ENCODE measurements around the gene DNAJA2. TPM values are rescaled to one million over a fixed set of nuclear protein-coding genes. Genes with fewer than 3 reads are reported as not detected.

The DNAJA2 gene
- total and polyA plus RNA-seq, 3 experiments from 2014 or later = 89.8 to 90.6 (median 90.3) TPM

GRCh38 chr16:46911650-46912049 is 61.8 kb downstream of the DNAJA2 start:
- Histone ChIP-seq H3K9me3 (ENCODE audit: low read length) (no peaks in the 10 kb centered on the region), H3K36me3 (ENCODE audit: insufficient read depth, low read length) (no peaks in the 10 kb centered on the region), H3K27ac (ENCODE audit: low read depth, low read length) (no peak overlapping the region), H3K4me3 (ENCODE audit: low read length) (no peak overlapping the region), H3K4me1 (ENCODE audit: insufficient read depth, low read length) (no peaks in the 10 kb centered on the region), H3K27me3 (ENCODE audit: insufficient read depth, low read length, poor library complexity, severe bottlenecking) (no peaks in the 10 kb centered on the region)
- H3K4me3 Mint-ChIP-seq = no peak overlapping the region
- POLR2A ChIA-PET = no interaction called here
- DNase-seq = no peak
- no peaks in the 10 kb centered on the region for H3K36me3 Mint-ChIP-seq
- CTCF ChIA-PET = interaction anchor here (6.8 kb wide), 1 partner anchor 238 kb away, joined by 30 read pairs; no protein-coding TSS in a partner anchor
- no peak overlapping the region for H3K27ac Mint-ChIP-seq
- H3K4me1 Mint-ChIP-seq = peaks cover 0 to 5% (median 0%) of the 10 kb centered on the region in 3 donors
- H3K9me3 Mint-ChIP-seq = no peaks in the 10 kb centered on the region
- H3K27me3 Mint-ChIP-seq = no peaks in the 10 kb centered on the region

GRCh38 chr16:46911038-46911437 is 62.4 kb downstream of the DNAJA2 start:
- H3K4me1 ChIP-seq (ENCODE audit: insufficient read depth, low read length) = no peaks in the 10 kb centered on the region
- H3K9me3 ChIP-seq (ENCODE audit: low read length) = no peaks in the 10 kb centered on the region
- Mint-ChIP-seq H3K4me1 (peaks cover 0 to 5% (median 0%) of the 10 kb centered on the region in 3 donors), H3K27ac (peak overlapping the region in 2 of 8 donors; percentile 44 to 91), H3K36me3 (no peaks in the 10 kb centered on the region), H3K9me3 (no peaks in the 10 kb centered on the region), H3K4me3 (no peak overlapping the region), H3K27me3 (no peaks in the 10 kb centered on the region)
- H3K36me3 ChIP-seq (ENCODE audit: insufficient read depth, low read length) = no peaks in the 10 kb centered on the region
- POLR2A ChIA-PET = no interaction called here
- no peaks in the 10 kb centered on the region for H3K27me3 ChIP-seq (ENCODE audit: insufficient read depth, low read length, poor library complexity, severe bottlenecking)
- no peak overlapping the region for H3K27ac ChIP-seq (ENCODE audit: low read depth, low read length)
- no peak for DNase-seq
- CTCF ChIA-PET = interaction anchor here (1.4 to 6.8 kb wide), 4 partner anchors 20 to 238 kb away, joined by 5 to 44 read pairs (median 18); no protein-coding TSS in a partner anchor
- H3K4me3 ChIP-seq (ENCODE audit: low read length) = no peak overlapping the region

GRCh38 chr16:46908540-46909372 is 64.7 kb downstream of the DNAJA2 start:
- Histone ChIP-seq H3K4me1 (ENCODE audit: insufficient read depth, low read length) (no peaks in the 10 kb centered on the region), H3K9me3 (ENCODE audit: low read length) (no peaks in the 10 kb centered on the region), H3K4me3 (ENCODE audit: low read length) (no peak overlapping the region), H3K27ac (ENCODE audit: low read depth, low read length) (no peak overlapping the region), H3K27me3 (ENCODE audit: insufficient read depth, low read length, poor library complexity, severe bottlenecking) (no peaks in the 10 kb centered on the region), H3K36me3 (ENCODE audit: insufficient read depth, low read length) (no peaks in the 10 kb centered on the region)
- H3K9me3 Mint-ChIP-seq = no peaks in the 10 kb centered on the region
- POLR2A ChIA-PET = no interaction called here
- no peak overlapping the region for H3K27ac Mint-ChIP-seq
- H3K27me3 Mint-ChIP-seq = no peaks in the 10 kb centered on the region
- peaks cover 0 to 5% (median 0%) of the 10 kb centered on the region in 3 donors for H3K4me1 Mint-ChIP-seq
- no peaks in the 10 kb centered on the region for H3K36me3 Mint-ChIP-seq
- CTCF ChIA-PET = interaction anchor here (0.9 to 6.8 kb wide), 12 partner anchors 8 to 238 kb away, joined by 3 to 44 read pairs (median 4); partner anchors contain the start of gene GPT2
- no peak overlapping the region for H3K4me3 Mint-ChIP-seq
- DNase-seq = peak; percentile 31 to 69 (median 38)

GRCh38 chr16:46907061-46907774 is 66.3 kb downstream of the DNAJA2 start:
- peaks cover 0 to 5% (median 0%) of the 10 kb centered on the region in 3 donors for H3K4me1 Mint-ChIP-seq
- no peak overlapping the region for H3K27ac Mint-ChIP-seq
- Histone ChIP-seq H3K9me3 (ENCODE audit: low read length) (no peaks in the 10 kb centered on the region), H3K4me3 (ENCODE audit: low read length) (no peak overlapping the region), H3K27ac (ENCODE audit: low read depth, low read length) (no peak overlapping the region), H3K36me3 (ENCODE audit: insufficient read depth, low read length) (no peaks in the 10 kb centered on the region), H3K4me1 (ENCODE audit: insufficient read depth, low read length) (no peaks in the 10 kb centered on the region), H3K27me3 (ENCODE audit: insufficient read depth, low read length, poor library complexity, severe bottlenecking) (no peaks in the 10 kb centered on the region)
- H3K9me3 Mint-ChIP-seq = no peaks in the 10 kb centered on the region
- no peaks in the 10 kb centered on the region for H3K36me3 Mint-ChIP-seq
- no peak overlapping the region for H3K4me3 Mint-ChIP-seq
- ChIA-PET POLR2A (no interaction called here), CTCF (interaction anchor here (1.2 to 6.8 kb wide), 5 partner anchors 51 to 237 kb away, joined by 3 to 44 read pairs (median 7); no protein-coding TSS in a partner anchor)
- no peaks in the 10 kb centered on the region for H3K27me3 Mint-ChIP-seq
- no peak for DNase-seq

GRCh38 chr16:46906360-46907060 is 67.0 kb downstream of the DNAJA2 start:
- no peak overlapping the region for H3K4me3 ChIP-seq (ENCODE audit: low read length)
- Mint-ChIP-seq H3K27ac (no peak overlapping the region), H3K4me3 (no peak overlapping the region), H3K27me3 (no peaks in the 10 kb centered on the region), H3K36me3 (no peaks in the 10 kb centered on the region), H3K9me3 (no peaks in the 10 kb centered on the region), H3K4me1 (peaks cover 0 to 5% (median 0%) of the 10 kb centered on the region in 3 donors)
- H3K27me3 ChIP-seq (ENCODE audit: insufficient read depth, low read length, poor library complexity, severe bottlenecking) = no peaks in the 10 kb centered on the region
- no peaks in the 10 kb centered on the region for H3K4me1 ChIP-seq (ENCODE audit: insufficient read depth, low read length)
- ChIA-PET CTCF (interaction anchor here (1.4 to 6.8 kb wide), 4 partner anchors 50 to 233 kb away, joined by 4 to 44 read pairs (median 18); no protein-coding TSS in a partner anchor), POLR2A (no interaction called here)
- no peak for DNase-seq
- H3K27ac ChIP-seq (ENCODE audit: low read depth, low read length) = no peak overlapping the region
- no peaks in the 10 kb centered on the region for H3K36me3 ChIP-seq (ENCODE audit: insufficient read depth, low read length)
- no peaks in the 10 kb centered on the region for H3K9me3 ChIP-seq (ENCODE audit: low read length)

Other genes starting within 250 kb of the DNAJA2 start
- under 1 TPM; 0.20 to 0.47 TPM for gene MYLK3, start 225.3 kb downstream of the DNAJA2 start, total RNA-seq
- gene MYLK3, start 225.3 kb downstream of the DNAJA2 start, polyA plus RNA-seq = not detected
- 10 to 100 TPM; 22.6 to 22.8 TPM for gene C16orf87, start 142.5 kb downstream of the DNAJA2 start, total RNA-seq
- 9.1 TPM for gene C16orf87, start 142.5 kb downstream of the DNAJA2 start, polyA plus RNA-seq
- 10 to 100 TPM; 12.5 to 16.5 TPM for gene GPT2, start 89.3 kb downstream of the DNAJA2 start, total RNA-seq
- 0.79 TPM for gene GPT2, start 89.3 kb downstream of the DNAJA2 start, polyA plus RNA-seq
- 10 to 100 TPM; 19.3 to 20.6 TPM for gene NETO2, start 170.3 kb upstream of the DNAJA2 start, total RNA-seq
- gene NETO2, start 170.3 kb upstream of the DNAJA2 start, polyA plus RNA-seq = 1.5 TPM

Measured in CD8-positive, alpha-beta memory T cell (primary cell).